B cell (primary cell): ENCODE measurements around the gene CEL. TPM values are rescaled to one million over a fixed set of nuclear protein-coding genes. Genes with fewer than 3 reads are reported as not detected.

ENCODE experiments used
- ATAC-seq: fragments of 200-7000 bp; cut with Tn5 transposase; one replicate; pipeline ENCODE4 v1.10.0; 2021; ENCODE audit warnings: low read depth, mild to moderate bottlenecking, moderate number of reproducible peaks, moderate library complexity
- CTCF ChIA-PET: fragments of 350-600 bp; sonication (Branson Sonifier 250); formaldehyde crosslinking; loops from one replicate; lab custom pipeline; 2021; ENCODE audit warnings: antibody characterized with exemption, inconsistent platforms; lab: Charles Lee
- POLR2A ChIA-PET: fragments of 350-600 bp; sonication (Branson Sonifier 250); formaldehyde crosslinking; loops from one replicate; lab custom pipeline; 2021; ENCODE audit warnings: antibody characterized with exemption; lab: Charles Lee
- DNase-seq: peaks from one replicate; pipeline ENCODE4 v3.0.0; 2013
- H2AFZ ChIP-seq: 2 replicates; pipeline ENCODE4 v1.6.1; 2012; ENCODE audit warnings: mild to moderate bottlenecking, low read depth, low read length; ENCODE audit not compliant: insufficient read depth, poor library complexity, severe bottlenecking
- H3K27ac ChIP-seq, 2 donors: 1 replicate in 1 of 2; 2 replicates in 1 of 2; pipeline ENCODE4 v1.5.1; 2012 to 2013; ENCODE audit warnings: low read length in 2 of 2, mild to moderate bottlenecking in 2 of 2, moderate library complexity in 1 of 2
- H3K27me3 ChIP-seq, 4 experiments: fragments of 200-600 bp in 1 of 4; sonication (generic) in 1 of 4; replicated peaks in 1 of 4; 1 replicate in 2 of 4; 2 replicates in 2 of 4; pipeline versions ENCODE4 v1.6.1 to v1.7.0; 2013 to 2016; ENCODE audit warnings: low read length in 3 of 4, mild to moderate bottlenecking in 2 of 4, mixed read lengths in 1 of 4, moderate library complexity in 1 of 4; ENCODE audit not compliant: insufficient read depth in 4 of 4, control insufficient read depth in 3 of 4; ENCODE audit errors: control extremely low read depth in 1 of 4
- H3K36me3 ChIP-seq, 2 experiments: replicated peaks in 1 of 2; 1 replicate in 1 of 2; 2 replicates in 1 of 2; pipeline versions ENCODE4 v1.6.1 to v1.7.1; 2013; ENCODE audit warnings: low read length in 1 of 2; ENCODE audit not compliant: insufficient read depth in 2 of 2, control insufficient read depth in 1 of 2; ENCODE audit errors: control extremely low read depth in 1 of 2, extremely low read depth in 1 of 2
- H3K4me1 ChIP-seq, 2 donors: fragments of 200-600 bp in 1 of 2; sonication (generic) in 1 of 2; 1 replicate in 1 of 2; 2 replicates in 1 of 2; pipeline versions ENCODE4 v1.5.1 to v1.6.1; 2013 to 2017; ENCODE audit warnings: low read length in 2 of 2; ENCODE audit not compliant: control insufficient read depth in 2 of 2, insufficient read depth in 2 of 2
- H3K4me2 ChIP-seq: replicated peaks from 2 replicates; pipeline ENCODE3; 2012; ENCODE audit warnings: mild to moderate bottlenecking, low read depth, low read length; ENCODE audit not compliant: poor library complexity, severe bottlenecking
- H3K4me3 ChIP-seq, 5 experiments: fragments of 200-600 bp in 1 of 5; sonication (generic) in 1 of 5; 1 replicate in 3 of 5; 2 replicates in 2 of 5; pipeline versions ENCODE4 v1.5.1 to v1.7.0; 2011 to 2016; ENCODE audit warnings: low read length in 4 of 5, mild to moderate bottlenecking in 4 of 5, low read depth in 2 of 5, control low read depth in 1 of 5, moderate library complexity in 1 of 5; ENCODE audit not compliant: insufficient read depth in 1 of 5; ENCODE audit errors: control extremely low read depth in 1 of 5, extremely low read depth in 1 of 5
- H3K79me2 ChIP-seq: fragments of 200-600 bp; sonication (generic); one replicate; pipeline ENCODE4 v1.6.0; 2016; ENCODE audit warnings: low read length; ENCODE audit not compliant: control insufficient read depth, insufficient read depth
- H3K9ac ChIP-seq: fragments of 200-600 bp; sonication (generic); 2 replicates; pipeline ENCODE4 v1.6.1; 2017; ENCODE audit warnings: mild to moderate bottlenecking, low read length, moderate library complexity
- H3K9me3 ChIP-seq, 3 donors: one replicate each; pipeline versions ENCODE4 v1.6.1 to v1.7.1; 2013; ENCODE audit warnings: low read length in 2 of 3; ENCODE audit not compliant: control insufficient read depth in 2 of 3, insufficient read depth in 1 of 3; ENCODE audit errors: control extremely low read depth in 1 of 3
- H4K20me1 ChIP-seq: 2 replicates; pipeline ENCODE4 v1.6.0; 2012; ENCODE audit warnings: mild to moderate bottlenecking, low read length; ENCODE audit not compliant: insufficient read depth, control insufficient read depth, poor library complexity, severe bottlenecking
- H3K27ac Mint-ChIP-seq: one replicate; pipeline ENCODE4 v1.8.0; 2021; ENCODE audit warnings: mixed read lengths
- H3K27me3 Mint-ChIP-seq: one replicate; pipeline ENCODE4 v1.8.0; 2021; ENCODE audit warnings: mixed read lengths
- H3K4me1 Mint-ChIP-seq: one replicate; pipeline ENCODE4 v1.8.0; 2021; ENCODE audit warnings: mixed read lengths
- H3K4me3 Mint-ChIP-seq: one replicate; pipeline ENCODE4 v1.8.0; 2021; ENCODE audit warnings: mixed read lengths
- H3K9me3 Mint-ChIP-seq: one replicate; pipeline ENCODE4 v1.8.0; 2022; ENCODE audit warnings: mixed read lengths; ENCODE audit not compliant: insufficient read depth
- CTCF ChIP-seq: fragments of 200-600 bp; IDR thresholded peaks from one replicate; pipeline ENCODE4 v1.8.0; 2022; ENCODE audit warnings: antibody characterized with exemption, mild to moderate bottlenecking
- EZH2 ChIP-seq: IDR thresholded peaks from 2 replicates; pipeline ENCODE4 v1.6.1; 2012; ENCODE audit warnings: borderline replicate concordance, low read depth, mild to moderate bottlenecking, moderate library complexity, low read length; ENCODE audit not compliant: insufficient read depth, poor library complexity, severe bottlenecking
- WGBS: methylation state at CpG from one replicate; pipeline ENCODE4 v1.1.5; 2013; ENCODE audit warnings: missing lambda C conversion rate; ENCODE audit not compliant: insufficient coverage; 5-methylcytosine and 5-hydroxymethylcytosine counted together
- intact Hi-C: fragments of 100-400 bp; cut with micrococcal nuclease; formaldehyde crosslinking; loops from one replicate; pipeline ENCODE4 v1.10.0; 2022
- polyA plus RNA-seq: library from polyadenylated mRNA; depleted of rRNA; stranded (reverse); fragments of >200 nt; gene quantifications from 2 replicates; pipeline ENCODE4 v1.2.3, GENCODE V29; 2012
- total RNA-seq, 2 donors: library from RNA; stranded (reverse); fragments of 120-200 nt in 1 of 2; gene quantifications; 1 replicate in 1 of 2; 2 replicates in 1 of 2; pipeline versions ENCODE4 v1.2.3 to v1.2.4, GENCODE V29; 2013 to 2022

The CEL gene
- total and polyA plus RNA-seq, 2 donors (not counting 1 experiment from before 2014, with no cell fraction given): 0.51 to 0.57 TPM

DNA sequence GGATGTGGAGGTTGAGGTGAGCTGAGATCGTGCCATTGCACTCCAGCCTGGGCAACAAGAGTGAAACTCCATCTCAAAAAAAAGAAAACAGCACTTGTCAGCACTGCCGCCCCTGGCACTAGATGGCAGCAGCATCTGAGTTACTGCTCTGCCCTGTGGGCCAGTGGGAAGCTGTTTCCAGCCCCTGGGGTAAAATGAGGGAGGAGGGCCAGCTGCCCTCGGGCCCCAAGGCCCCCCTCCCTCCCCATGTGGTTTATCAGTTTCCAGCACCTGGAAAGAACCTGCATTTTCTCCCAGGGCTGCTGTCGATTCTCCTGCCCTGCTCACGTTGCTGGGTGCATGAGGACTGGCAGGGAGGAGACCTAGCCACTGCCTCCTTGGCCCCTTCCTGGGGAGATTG is 13.2 kb upstream of the CEL start:
- Histone ChIP-seq H3K36me3 (peaks cover 0 to 68% of the 10 kb centered on the region in 2 experiments), H3K27ac (no peak overlapping the region), H3K9me3 (no peaks in the 10 kb centered on the region), H3K4me2 (no peak overlapping the region), H3K4me3 (no peak overlapping the region), H3K27me3 (no peaks in the 10 kb centered on the region), H3K9ac (no peak overlapping the region), H3K79me2 (peaks cover 8% of the 10 kb centered on the region), H2AFZ (no peak overlapping the region), H3K4me1 (no peaks in the 10 kb centered on the region), H4K20me1 (peaks cover 4% of the 10 kb centered on the region)
- CTCF ChIA-PET: interaction anchor here (0.5 to 1.3 kb wide), 4 partner anchors 16 to 98 kb away, joined by 3 to 6 read pairs (median 4); no protein-coding TSS in a partner anchor
- ATAC-seq (no peak), DNase-seq (no peak)
- Mint-ChIP-seq H3K4me1 (no peaks in the 10 kb centered on the region), H3K9me3 (no peaks in the 10 kb centered on the region), H3K4me3 (no peak overlapping the region), H3K27me3 (no peaks in the 10 kb centered on the region), H3K27ac (no peak overlapping the region)
- TF ChIP-seq CTCF (no peak), EZH2 (no peak)
- POLR2A ChIA-PET: no interaction called here
- intact Hi-C loops: loop anchor here (1.0 kb wide), 1 partner anchor 96 kb away; no protein-coding TSS in a partner anchor
- 54% methylated on average over 4 of the region's 5 CpGs for WGBS

GRCh38 chr9:133049043-133049442 is 12.7 kb upstream of the CEL start:
- 90% methylated on average over 12 of the region's 13 CpGs for WGBS
- POLR2A ChIA-PET: no interaction called here

More at GRCh38 chr9:133049043-133049442, 12.7 kb upstream of the CEL start:
- no peaks in the 10 kb centered on the region for H3K4me1 Mint-ChIP-seq
- H3K4me3 Mint-ChIP-seq: no peak overlapping the region
- no peaks in the 10 kb centered on the region for H3K27me3 ChIP-seq
- no peak for ATAC-seq
- peaks cover 0 to 69% of the 10 kb centered on the region in 2 experiments for H3K36me3 ChIP-seq
- H3K27ac ChIP-seq: no peak overlapping the region
- TF ChIP-seq EZH2: no peak
- no peak for TF ChIP-seq CTCF
- H3K4me1 ChIP-seq: no peaks in the 10 kb centered on the region
- H3K9me3 ChIP-seq: no peaks in the 10 kb centered on the region
- H3K4me3 ChIP-seq: no peak overlapping the region
- no peak overlapping the region for H2AFZ ChIP-seq
- H3K27ac Mint-ChIP-seq: no peak overlapping the region
- peaks cover 4% of the 10 kb centered on the region for H4K20me1 ChIP-seq
- no peak overlapping the region for H3K4me2 ChIP-seq
- no peak overlapping the region for H3K9ac ChIP-seq
- DNase-seq: no peak
- no peaks in the 10 kb centered on the region for H3K27me3 Mint-ChIP-seq
- H3K79me2 ChIP-seq: peaks cover 7% of the 10 kb centered on the region
- CTCF ChIA-PET: interaction anchor here (0.5 to 1.3 kb wide), 4 partner anchors 17 to 98 kb away, joined by 3 to 6 read pairs (median 4); no protein-coding TSS in a partner anchor
- intact Hi-C loops: no loop called here
- H3K9me3 Mint-ChIP-seq: no peaks in the 10 kb centered on the region
